ENCODE data around the gene VPS13C.

VPS13C gene

GRCh38 chr15:61935493-61935892 is 124.8 kb downstream of the VPS13C start:
- no peak for DNase-seq (ENCODE audit: low read depth)

GRCh38 chr15:61929452-61929851 is 130.8 kb downstream of the VPS13C start:
- no peak for DNase-seq (ENCODE audit: low read depth)

- DNase-seq (ENCODE audit: low read depth), result no peak
Observed at GRCh38 chr15:61923173-61923572, 137.1 kb downstream of the VPS13C start.

GRCh38 chr15:61921093-61921492 is 139.2 kb downstream of the VPS13C start:
- DNase-seq (ENCODE audit: low read depth), result no peak

DNA sequence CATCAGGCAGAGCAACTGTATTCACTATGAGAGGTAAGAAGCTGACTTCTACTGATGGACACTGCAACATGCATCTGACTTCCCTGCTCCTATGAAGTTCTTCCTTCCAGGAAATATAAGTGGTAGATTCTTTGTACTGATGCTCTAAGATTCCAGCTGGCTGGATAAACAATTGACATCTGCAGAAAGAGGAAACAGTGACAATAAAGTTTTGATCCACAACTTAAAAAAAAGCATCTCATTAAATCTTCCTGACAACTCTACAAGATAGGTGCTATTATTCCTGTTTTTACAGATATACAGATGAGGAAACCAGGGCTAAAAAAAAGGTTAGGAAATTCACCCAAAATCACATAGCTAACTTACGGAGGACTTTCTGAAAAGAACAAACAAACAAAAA is 142.8 kb downstream of the VPS13C start:
- no peak for DNase-seq (ENCODE audit: low read depth)

- no peak for DNase-seq (ENCODE audit: low read depth)
Observed at GRCh38 chr15:61916104-61916503, 144.1 kb downstream of the VPS13C start.

DNA sequence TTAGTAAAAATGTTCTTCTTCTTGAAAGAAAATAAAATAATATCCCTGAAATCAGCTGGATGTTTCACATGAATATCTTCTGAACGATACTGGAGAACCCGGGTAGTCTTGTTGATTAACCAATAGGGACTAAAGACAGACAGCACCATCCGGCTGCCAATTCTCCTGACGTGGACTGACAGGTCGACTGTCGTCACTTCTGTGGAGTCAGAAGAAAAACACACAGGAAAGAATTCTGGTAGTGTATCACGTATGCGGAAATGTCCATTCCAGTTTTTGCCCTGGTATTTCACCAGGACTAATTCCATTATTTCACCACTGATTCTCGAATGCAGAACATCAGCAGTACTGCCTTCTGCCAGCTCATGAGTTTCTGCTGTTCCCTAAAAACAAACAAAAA is 144.6 kb downstream of the VPS13C start:
- DNase-seq (ENCODE audit: low read depth), result no peak

GRCh38 chr15:61910839-61911369 is 149.3 kb downstream of the VPS13C start:
- no peak for DNase-seq (ENCODE audit: low read depth)

GRCh38 chr15:61908241-61908640 is 152.0 kb downstream of the VPS13C start:
- DNase-seq (ENCODE audit: low read depth), result no peak

- no peak for DNase-seq (ENCODE audit: low read depth)
Observed at GRCh38 chr15:61907753-61908086, 152.5 kb downstream of the VPS13C start.

GRCh38 chr15:61906961-61907752 is 153.1 kb downstream of the VPS13C start:
- no peak for DNase-seq (ENCODE audit: low read depth)

GRCh38 chr15:61893146-61893545 is 167.1 kb downstream of the VPS13C start:
- DNase-seq (ENCODE audit: low read depth), result no peak

DNA sequence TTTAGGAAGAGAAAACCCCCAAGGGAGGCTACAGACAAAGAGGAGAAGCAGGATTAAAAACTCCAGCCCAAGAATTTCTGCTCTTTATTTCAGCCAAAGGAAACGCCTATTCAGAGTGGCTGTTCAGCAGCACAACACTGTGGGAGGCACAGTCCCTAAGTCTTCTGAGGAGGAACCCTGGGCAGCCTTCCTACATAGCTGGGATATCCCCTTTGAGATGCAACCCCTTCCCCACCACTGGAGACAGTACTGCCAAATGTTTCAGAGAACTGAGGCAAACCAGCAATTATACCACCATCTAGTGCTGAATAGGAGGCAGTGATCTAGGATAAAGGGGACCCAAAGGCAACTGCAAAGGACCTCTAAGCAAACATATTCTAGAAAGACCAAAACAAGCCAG is 168.1 kb downstream of the VPS13C start:
- DNase-seq (ENCODE audit: low read depth), result no peak

DNA sequence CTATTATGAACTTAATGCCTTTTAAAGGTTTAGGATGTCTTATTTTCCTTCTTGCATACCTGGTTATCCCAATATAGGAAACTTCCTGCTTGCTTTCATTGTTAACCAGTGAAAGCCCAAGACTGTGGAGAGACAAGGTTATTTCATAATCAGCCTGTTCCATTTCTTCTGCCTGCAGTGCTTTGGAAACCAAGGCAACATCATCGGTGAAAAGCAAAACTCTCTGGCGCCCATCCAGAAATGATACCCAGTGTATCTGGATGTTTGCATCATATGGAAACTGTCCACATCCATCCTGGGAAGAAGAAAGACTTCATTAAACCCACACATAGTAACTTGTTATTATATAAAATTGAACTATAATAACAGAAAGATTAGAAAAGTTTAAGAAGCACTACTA is 170.1 kb downstream of the VPS13C start:
- DNase-seq (ENCODE audit: low read depth), result no peak

GRCh38 chr15:61889706-61890105 is 170.5 kb downstream of the VPS13C start:
- no peak for DNase-seq (ENCODE audit: low read depth)

DNA sequence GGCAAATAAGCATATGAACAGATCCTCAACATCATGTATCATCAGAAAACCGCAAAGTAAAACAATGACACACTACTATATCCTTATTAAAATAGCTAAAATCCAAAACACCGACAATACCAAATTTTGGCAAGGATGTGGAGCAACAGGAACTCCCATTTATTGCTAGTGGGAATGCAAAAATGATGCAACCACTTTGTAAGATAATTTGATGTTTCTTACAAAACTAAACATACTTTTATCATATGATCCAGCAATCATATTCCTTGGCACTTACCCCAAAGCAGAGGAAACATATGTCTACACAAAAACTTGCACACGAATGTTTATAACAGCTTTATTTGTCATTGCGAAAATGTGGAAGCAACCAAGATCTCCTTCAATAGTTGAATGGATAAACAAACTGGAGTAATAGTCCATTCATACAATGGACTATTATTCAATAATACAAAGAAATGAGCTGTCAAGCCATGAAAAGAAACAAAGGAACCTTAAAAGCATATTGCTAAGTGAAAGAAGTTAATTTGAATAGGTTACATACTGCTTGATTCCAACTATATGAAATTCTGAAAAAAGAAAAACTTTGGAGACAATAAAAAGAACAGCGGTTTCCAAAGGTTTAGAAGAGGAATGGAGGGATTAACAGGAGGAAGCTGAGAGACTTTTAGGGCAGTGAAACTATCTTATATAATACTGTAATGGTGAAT is 172.0 kb downstream of the VPS13C start:
- no peak for DNase-seq (ENCODE audit: low read depth)

- no peak for DNase-seq (ENCODE audit: low read depth)
Observed at GRCh38 chr15:61880084-61880483, 180.2 kb downstream of the VPS13C start.

GRCh38 chr15:61879219-61879618 is 181.0 kb downstream of the VPS13C start:
- DNase-seq (ENCODE audit: low read depth), result no peak

- no peak for DNase-seq (ENCODE audit: low read depth)
Observed at GRCh38 chr15:61871926-61872522, 188.2 kb downstream of the VPS13C start.

- DNase-seq (ENCODE audit: low read depth), result no peak
Observed at GRCh38 chr15:61869656-61870055, 190.6 kb downstream of the VPS13C start.

- no peak for DNase-seq (ENCODE audit: low read depth)
Observed at GRCh38 chr15:61861962-61862361, 198.3 kb downstream of the VPS13C start.

DNA sequence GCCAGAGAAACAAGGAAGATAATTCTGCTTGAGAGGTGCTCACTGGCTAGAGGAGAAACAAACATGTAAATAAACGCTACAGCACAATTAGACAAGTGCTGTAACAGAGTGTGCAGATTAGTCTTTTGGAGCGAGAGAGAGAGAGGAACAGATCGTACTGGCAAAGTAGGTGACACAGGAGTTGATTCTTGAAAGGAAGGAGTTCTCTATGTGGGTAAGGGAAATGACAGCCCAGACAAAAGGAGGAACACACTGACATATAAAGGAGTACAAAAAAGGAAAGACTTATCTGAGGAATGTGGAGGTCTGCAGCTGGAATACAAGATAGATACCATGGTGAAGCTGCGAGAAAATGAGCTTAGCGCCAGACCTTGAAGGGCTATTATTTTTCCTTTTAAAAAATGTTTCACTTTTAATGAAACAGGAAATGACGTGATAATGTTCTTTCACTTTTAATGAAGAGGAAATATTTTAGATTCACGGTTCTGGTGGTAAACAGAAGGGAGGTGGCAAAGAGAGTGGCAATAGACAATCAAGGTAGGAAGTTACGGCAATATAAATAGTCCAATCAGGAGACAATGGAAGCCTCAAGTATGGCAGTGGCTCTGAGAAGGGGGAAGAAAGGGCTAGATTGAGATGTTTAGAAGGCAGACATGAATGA is 202.9 kb downstream of the VPS13C start:
- DNase-seq (ENCODE audit: low read depth), result no peak

- no peak for DNase-seq (ENCODE audit: low read depth)
Observed at GRCh38 chr15:61856295-61856694, 204.0 kb downstream of the VPS13C start.

Measured in stimulated activated CD8-positive, alpha-beta memory T cell treated with anti-CD3 and anti-CD28 coated beads, Interleukin-4, amount 100 ng/mL, for 24 hours (primary cell).